IMR-90 (cell line): Measurements from ENCODE around the gene PRKACB. TPM values are rescaled to one million over a fixed set of nuclear protein-coding genes. Genes with fewer than 3 reads are reported as not detected.

Source experiments
- ATAC-seq: fragments of 200-7000 bp; cut with Tn5 transposase; 2 replicates; pipeline ENCODE4 v1.9.1; 2020; ENCODE audit warnings: low read depth, mild to moderate bottlenecking, moderate library complexity
- BruUV-seq: library from RNA; stranded (reverse); fragments of 400-500 nt; replicated peaks from 2 replicates; lab custom pipeline; 2021; lab: Mats Ljungman, UMichigan
- CTCF ChIA-PET: fragments of 300-600 bp; formaldehyde crosslinking; extraction: SDS; loops from one replicate; lab custom pipeline; 2021; ENCODE audit warnings: antibody characterized with exemption; lab: Yijun Ruan, JAX
- POLR2A ChIA-PET: fragments of 300-600 bp; sonication (Branson Sonifier 250); formaldehyde crosslinking; loops from one replicate; lab custom pipeline; 2022; ENCODE audit warnings: antibody characterized with exemption; ENCODE audit not compliant: unreplicated experiment; lab: Charles Lee
- DNase-seq: peaks from one replicate; pipeline ENCODE4 v3.0.0; 2013
- H2AFZ ChIP-seq: replicated peaks from 2 replicates; pipeline ENCODE3; 2013; ENCODE audit warnings: low read length, mild to moderate bottlenecking; ENCODE audit not compliant: poor library complexity
- H2AK5ac ChIP-seq: 2 replicates; pipeline ENCODE4 v1.6.1; 2013; ENCODE audit warnings: low read depth, low read length, inconsistent platforms
- H2AK9ac ChIP-seq: replicated peaks from 2 replicates; pipeline ENCODE3; 2013; ENCODE audit warnings: mild to moderate bottlenecking, low read depth, low read length, moderate library complexity; ENCODE audit not compliant: poor library complexity
- H2BK120ac ChIP-seq: 2 replicates; pipeline ENCODE4 v1.6.1; 2013; ENCODE audit warnings: low read depth, low read length, inconsistent platforms
- H2BK15ac ChIP-seq: 3 replicates; pipeline ENCODE4 v1.6.1; 2013; ENCODE audit warnings: low read depth, low read length, inconsistent platforms
- H2BK20ac ChIP-seq: 2 replicates; pipeline ENCODE4 v1.6.1; 2013; ENCODE audit warnings: low read depth, mild to moderate bottlenecking, inconsistent platforms, low read length, moderate library complexity
- H2BK5ac ChIP-seq: 2 replicates; pipeline ENCODE4 v1.6.1; 2013; ENCODE audit warnings: mild to moderate bottlenecking, low read depth, low read length, inconsistent platforms; ENCODE audit not compliant: poor library complexity, severe bottlenecking
- H3K14ac ChIP-seq: replicated peaks from 2 replicates; pipeline ENCODE4 v1.6.1; 2013; ENCODE audit warnings: low read depth, low read length, inconsistent platforms
- H3K18ac ChIP-seq: 2 replicates; pipeline ENCODE4 v1.6.1; 2013; ENCODE audit warnings: low read depth, low read length, control low read depth
- H3K23ac ChIP-seq: 2 replicates; pipeline ENCODE4 v1.6.1; 2013; ENCODE audit warnings: low read depth, low read length, inconsistent platforms
- H3K27ac ChIP-seq: 2 replicates; pipeline ENCODE4 v1.5.1; 2013; ENCODE audit warnings: mild to moderate bottlenecking, control low read depth, low read length; ENCODE audit not compliant: insufficient read depth
- H3K27me3 ChIP-seq: 2 replicates; pipeline ENCODE4 v1.6.1; 2013; ENCODE audit warnings: low read length; ENCODE audit not compliant: control insufficient read depth, insufficient read depth
- H3K36me3 ChIP-seq: 2 replicates; pipeline ENCODE4 v1.6.1; 2013; ENCODE audit warnings: low read length, mixed read lengths; ENCODE audit not compliant: control insufficient read depth, insufficient read depth
- H3K4ac ChIP-seq: 2 replicates; pipeline ENCODE4 v1.6.1; 2013; ENCODE audit warnings: low read depth, low read length, inconsistent platforms
- H3K4me1 ChIP-seq: 2 replicates; pipeline ENCODE4 v1.6.1; 2013; ENCODE audit warnings: low read length, mixed read lengths; ENCODE audit not compliant: control insufficient read depth, insufficient read depth
- H3K4me2 ChIP-seq: 2 replicates; pipeline ENCODE4 v1.6.1; 2013; ENCODE audit warnings: low read depth, mild to moderate bottlenecking, control low read depth, low read length, moderate library complexity
- H3K4me3 ChIP-seq: 2 replicates; pipeline ENCODE4 v1.5.1; 2013; ENCODE audit warnings: low read depth, mild to moderate bottlenecking, control low read depth, low read length, moderate library complexity; ENCODE audit not compliant: insufficient read depth
- H3K56ac ChIP-seq: 2 replicates; pipeline ENCODE4 v1.6.1; 2013; ENCODE audit warnings: low read length, inconsistent platforms; ENCODE audit not compliant: insufficient read depth; ENCODE audit errors: extremely low read depth
- H3K79me1 ChIP-seq, 2 experiments: 2 replicates each; pipeline ENCODE4 v1.6.1; 2013; ENCODE audit warnings: low read length in 2 of 2, inconsistent platforms in 1 of 2, low read depth in 1 of 2
- H3K9ac ChIP-seq: 2 replicates; pipeline ENCODE4 v1.6.1; 2013; ENCODE audit warnings: low read depth, low read length, control low read depth
- H3K9me1 ChIP-seq: 2 replicates; pipeline ENCODE4 v1.6.1; 2013; ENCODE audit warnings: low read length, inconsistent platforms; ENCODE audit not compliant: insufficient read depth
- H3K9me3 ChIP-seq: 2 replicates; pipeline ENCODE4 v1.6.1; 2013; ENCODE audit warnings: low read length; ENCODE audit not compliant: control insufficient read depth, insufficient read depth
- H4K20me1 ChIP-seq: 2 replicates; pipeline ENCODE4 v1.6.1; 2013; ENCODE audit warnings: low read length, inconsistent platforms; ENCODE audit not compliant: insufficient read depth
- H4K5ac ChIP-seq: 2 replicates; pipeline ENCODE4 v1.6.1; 2013; ENCODE audit warnings: mild to moderate bottlenecking, low read depth, low read length, control low read depth
- H4K8ac ChIP-seq, 2 experiments: 2 replicates each; pipeline ENCODE4 v1.6.1; 2013; ENCODE audit warnings: low read depth in 2 of 2, low read length in 2 of 2, control low read depth in 1 of 2, inconsistent platforms in 1 of 2
- H4K91ac ChIP-seq: 2 replicates; pipeline ENCODE4 v1.6.1; 2013; ENCODE audit warnings: low read depth, low read length, inconsistent platforms; ENCODE audit not compliant: insufficient read depth
- CHD1 ChIP-seq: IDR thresholded peaks from 2 replicates; pipeline ENCODE4 v1.6.1; 2012; ENCODE audit warnings: low read depth, low read length, improper control_type of control experiment
- MXI1 ChIP-seq: IDR thresholded peaks from 2 replicates; pipeline ENCODE4 v1.6.1; 2012; ENCODE audit warnings: low read depth, mild to moderate bottlenecking, low read length, moderate library complexity, borderline replicate concordance
- NFE2L2 ChIP-seq: fragments of 150-350 bp; IDR thresholded peaks from 2 replicates; pipeline ENCODE4 v1.6.1; 2016; ENCODE audit warnings: low read depth, mild to moderate bottlenecking, low read length
- RAD21 ChIP-seq: IDR thresholded peaks from 2 replicates; pipeline ENCODE4 v1.6.1; 2012; ENCODE audit warnings: low read length, improper control_type of control experiment
- RCOR1 ChIP-seq: IDR thresholded peaks from 2 replicates; pipeline ENCODE4 v1.6.1; 2012; ENCODE audit warnings: mild to moderate bottlenecking, low read length, improper control_type of control experiment; ENCODE audit not compliant: insufficient replicate concordance
- RFX5 ChIP-seq: IDR thresholded peaks from 2 replicates; pipeline ENCODE4 v1.8.0; 2012; ENCODE audit warnings: low read depth, mild to moderate bottlenecking, low read length, moderate library complexity
- WGBS, 2 experiments: methylation state at CpG; one replicate each; pipeline versions ENCODE4 v1.1.5 to v1.1.7; 2013; ENCODE audit warnings: missing lambda C conversion rate in 2 of 2; ENCODE audit not compliant: insufficient read length in 1 of 2; ENCODE audit errors: extremely low coverage in 2 of 2; 5-methylcytosine and 5-hydroxymethylcytosine counted together
- dilution Hi-C: fragments of 300-500 bp; cut with HindIII; formaldehyde crosslinking; loops from one replicate; pipeline ENCODE4 v1.14.3; 2018; ENCODE audit warnings: low sequenced_read_pairs; ENCODE audit not compliant: unreplicated experiment
- in situ Hi-C: fragments of 300-500 bp; cut with MboI; formaldehyde crosslinking; loops from 3 replicates; pipeline ENCODE4 v1.14.3; 2019; ENCODE audit warnings: low sequenced_read_pairs, inconsistent platforms, mixed read lengths
- intact Hi-C: fragments of 100-400 bp; cut with micrococcal nuclease; formaldehyde crosslinking; loops from 2 replicates; pipeline ENCODE4 v1.10.0; 2022
- polyA plus RNA-seq, 3 experiments: library from polyadenylated mRNA; depleted of rRNA; stranded (reverse); fragments of >200 nt; gene quantifications; 2 replicates each; pipeline ENCODE4 v1.2.3, GENCODE V29; 2012; ENCODE audit warnings: low replicate concordance in 1 of 3
- total RNA-seq: library from RNA; depleted of rRNA; stranded (reverse); fragments of >200 nt; gene quantifications from 2 replicates; pipeline ENCODE4 v1.2.3, GENCODE V29; 2012
- TF ChIP-seq, protein P1 (sequence below): conservative IDR thresholded peaks from 2 replicates; pipeline ENCODE4 v1.5.1; 2012; ENCODE audit warnings: mild to moderate bottlenecking, low read depth, low read length, improper control_type of control experiment
- TF ChIP-seq, protein P2 (sequence below): fragments of 150-350 bp; IDR thresholded peaks from 2 replicates; pipeline ENCODE4 v1.6.1; 2016; ENCODE audit warnings: low read depth, mild to moderate bottlenecking, low read length, moderate library complexity, borderline replicate concordance

The PRKACB gene
- total and polyA plus RNA-seq, 2 of the 4 experiments (the other 2 are of a cell fraction) = 8.2 to 8.3 TPM

DNA sequence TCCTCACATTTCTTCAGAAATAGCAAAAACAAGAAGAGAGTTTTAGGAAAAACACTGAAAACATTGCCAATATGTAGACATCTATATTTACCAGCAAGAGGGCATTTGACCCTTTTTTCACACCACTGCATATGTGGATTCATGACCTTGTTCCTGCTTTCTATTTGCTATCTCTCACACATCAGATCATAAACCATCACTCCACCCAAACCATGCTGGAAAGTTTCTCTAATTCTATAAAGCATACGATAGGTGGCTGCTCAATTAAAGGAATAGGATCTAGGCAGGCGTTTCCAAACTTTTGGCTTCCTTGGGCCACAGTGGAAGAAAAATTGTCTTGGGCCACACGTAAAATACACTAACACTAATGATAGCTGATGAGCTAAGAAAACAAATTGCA lies 121.8 kb downstream of the PRKACB start:
- Histone ChIP-seq H2AFZ (no peak overlapping the region), H3K56ac (no peak overlapping the region), H2AK9ac (no peak overlapping the region), H3K27me3 (no peaks in the 10 kb centered on the region), H3K18ac (no peak overlapping the region), H3K36me3 (no peaks in the 10 kb centered on the region), H2BK15ac (no peak overlapping the region), H2BK120ac (no peak overlapping the region), H2BK5ac (no peak overlapping the region), H3K14ac (no peak overlapping the region), H3K4me3 (no peak overlapping the region), H3K4ac (no peak overlapping the region), H4K20me1 (no peaks in the 10 kb centered on the region), H3K9me1 (no peaks in the 10 kb centered on the region; the same call in 1 of the 2 replicates), H4K5ac (no peak overlapping the region), H4K8ac (no peak overlapping the region), H3K9me3 (no peaks in the 10 kb centered on the region), H4K91ac (no peak overlapping the region), H3K4me2 (no peak overlapping the region), H2BK20ac (no peak overlapping the region), H3K4me1 (peaks cover 3% of the 10 kb centered on the region; the same call in 1 of the 2 replicates), H3K27ac (no peak overlapping the region), H3K23ac (no peak overlapping the region), H3K9ac (no peak overlapping the region), H3K79me1 (no peaks in the 10 kb centered on the region), H2AK5ac (no peak overlapping the region)
- TF ChIP-seq NFE2L2 (no peak), CHD1 (no peak), RAD21 (no peak), RFX5 (no peak), RCOR1 (no peak), MXI1 (no peak)
- TF ChIP-seq, protein P1, sequence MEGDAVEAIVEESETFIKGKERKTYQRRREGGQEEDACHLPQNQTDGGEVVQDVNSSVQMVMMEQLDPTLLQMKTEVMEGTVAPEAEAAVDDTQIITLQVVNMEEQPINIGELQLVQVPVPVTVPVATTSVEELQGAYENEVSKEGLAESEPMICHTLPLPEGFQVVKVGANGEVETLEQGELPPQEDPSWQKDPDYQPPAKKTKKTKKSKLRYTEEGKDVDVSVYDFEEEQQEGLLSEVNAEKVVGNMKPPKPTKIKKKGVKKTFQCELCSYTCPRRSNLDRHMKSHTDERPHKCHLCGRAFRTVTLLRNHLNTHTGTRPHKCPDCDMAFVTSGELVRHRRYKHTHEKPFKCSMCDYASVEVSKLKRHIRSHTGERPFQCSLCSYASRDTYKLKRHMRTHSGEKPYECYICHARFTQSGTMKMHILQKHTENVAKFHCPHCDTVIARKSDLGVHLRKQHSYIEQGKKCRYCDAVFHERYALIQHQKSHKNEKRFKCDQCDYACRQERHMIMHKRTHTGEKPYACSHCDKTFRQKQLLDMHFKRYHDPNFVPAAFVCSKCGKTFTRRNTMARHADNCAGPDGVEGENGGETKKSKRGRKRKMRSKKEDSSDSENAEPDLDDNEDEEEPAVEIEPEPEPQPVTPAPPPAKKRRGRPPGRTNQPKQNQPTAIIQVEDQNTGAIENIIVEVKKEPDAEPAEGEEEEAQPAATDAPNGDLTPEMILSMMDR = no peak
- TF ChIP-seq, protein P2, sequence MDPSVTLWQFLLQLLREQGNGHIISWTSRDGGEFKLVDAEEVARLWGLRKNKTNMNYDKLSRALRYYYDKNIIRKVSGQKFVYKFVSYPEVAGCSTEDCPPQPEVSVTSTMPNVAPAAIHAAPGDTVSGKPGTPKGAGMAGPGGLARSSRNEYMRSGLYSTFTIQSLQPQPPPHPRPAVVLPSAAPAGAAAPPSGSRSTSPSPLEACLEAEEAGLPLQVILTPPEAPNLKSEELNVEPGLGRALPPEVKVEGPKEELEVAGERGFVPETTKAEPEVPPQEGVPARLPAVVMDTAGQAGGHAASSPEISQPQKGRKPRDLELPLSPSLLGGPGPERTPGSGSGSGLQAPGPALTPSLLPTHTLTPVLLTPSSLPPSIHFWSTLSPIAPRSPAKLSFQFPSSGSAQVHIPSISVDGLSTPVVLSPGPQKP = no peak
- no CpG with 5 or more reads among the region's 3 CpGs for WGBS, 2 experiments
- no peak for DNase-seq
- no TSS peak for BruUV-seq
- in situ Hi-C loops = no loop called here
- no peak for ATAC-seq
- ChIA-PET CTCF (no interaction called here), POLR2A (no interaction called here)
- dilution Hi-C loops = no loop called here
- intact Hi-C loops = no loop called here
